GM19455 (cell line): ENCODE results near the gene NDUFV1.
A peak's percentile ranks its signal among the peaks of the same experiment; 100 is the strongest.
"Not testable (repeated sequence)": the region's sequence is repeated elsewhere in the genome, so short reads cannot be mapped to it uniquely, and the experiment has no call there.

Experiments used
- ATAC-seq: cut with Tn5 transposase; IDR thresholded peaks from one replicate; pipeline ENCODE4 v1.9.1; 2021; ENCODE audit not compliant: unreplicated experiment

NDUFV1 gene

GRCh38 chr11:67606492-67607295 is at the start of gene NDUFV1:
Gene NDUFV1, plus strand, starts transcription at chr11:67606936. Its CDS starts 69 bp downstream, at chr11:67607005.
- peak; percentile 90 for ATAC-seq

- no peak for ATAC-seq
Measured at GRCh38 chr11:67558084-67558772, 48.5 kb upstream of the NDUFV1 start.

GRCh38 chr11:67561971-67562619 is 44.6 kb upstream of the NDUFV1 start:
- no peak for ATAC-seq

GRCh38 chr11:67562963-67563704 is 43.6 kb upstream of the NDUFV1 start:
- no peak for ATAC-seq

- not testable (repeated sequence) for ATAC-seq
Measured at GRCh38 chr11:67563705-67564114, 43.0 kb upstream of the NDUFV1 start.

- ATAC-seq = no peak
Measured at GRCh38 chr11:67564230-67564629, 42.5 kb upstream of the NDUFV1 start.

GRCh38 chr11:67571443-67571842 is 35.3 kb upstream of the NDUFV1 start:
- no peak for ATAC-seq

- ATAC-seq = no peak
Measured at GRCh38 chr11:67572305-67572704, 34.4 kb upstream of the NDUFV1 start.

- ATAC-seq = no peak
Measured at GRCh38 chr11:67572747-67573419, 33.9 kb upstream of the NDUFV1 start.

- ATAC-seq = no peak
Measured at GRCh38 chr11:67574938-67575337, 31.8 kb upstream of the NDUFV1 start.

- ATAC-seq = no peak
Measured at GRCh38 chr11:67576735-67577475, 29.8 kb upstream of the NDUFV1 start.

GRCh38 chr11:67577951-67578350 is 28.8 kb upstream of the NDUFV1 start:
- no peak for ATAC-seq

- no peak for ATAC-seq
Measured at GRCh38 chr11:67581469-67581868, 25.3 kb upstream of the NDUFV1 start.

- ATAC-seq = no peak
Measured at GRCh38 chr11:67582011-67582410, 24.7 kb upstream of the NDUFV1 start.

- ATAC-seq = peak; percentile 56
Measured at GRCh38 chr11:67583247-67584204, 23.2 kb upstream of the NDUFV1 start, which contains the start of gene GSTP1. Gene GSTP1, plus strand, starts transcription at chr11:67583812. Its CDS starts 32 bp downstream, at chr11:67583844.

GRCh38 chr11:67584205-67584880 is 22.4 kb upstream of the NDUFV1 start:
- peak; percentile 4 for ATAC-seq

- no peak for ATAC-seq
Measured at GRCh38 chr11:67584881-67585873, 21.6 kb upstream of the NDUFV1 start.
